ENCODE results near the gene KCTD14.
A peak's percentile ranks its signal among the peaks of the same experiment; 100 is the strongest.
"Not testable (repeated sequence)": the region's sequence is repeated elsewhere in the genome, so short reads cannot be mapped to it uniquely, and the experiment has no call there.

The KCTD14 gene

GRCh38 chr11:78020246-78020645 is 2.8 kb downstream of the KCTD14 start:
- DNase-seq = no peak

GRCh38 chr11:78019808-78020207 is 3.3 kb downstream of the KCTD14 start:
- no peak for DNase-seq

GRCh38 chr11:78015878-78016277 is 7.2 kb downstream of the KCTD14 start:
- no peak for DNase-seq

- DNase-seq = not testable (repeated sequence)
Measured at GRCh38 chr11:78014937-78015520, 8.0 kb downstream of the KCTD14 start.

- no peak for DNase-seq
Measured at GRCh38 chr11:78011301-78011700, 11.8 kb downstream of the KCTD14 start.

- DNase-seq = no peak
Measured at GRCh38 chr11:78010755-78011154, 12.3 kb downstream of the KCTD14 start.

GRCh38 chr11:78010304-78010703 is 12.8 kb downstream of the KCTD14 start:
- no peak for DNase-seq

- no peak for DNase-seq
Measured at GRCh38 chr11:78009062-78009461, 14.0 kb downstream of the KCTD14 start.

GRCh38 chr11:78000193-78000592 is 22.9 kb downstream of the KCTD14 start:
- DNase-seq = peak; percentile 48

- no peak for DNase-seq
Measured at GRCh38 chr11:77999446-78000030, 23.5 kb downstream of the KCTD14 start.

GRCh38 chr11:77994434-77995362 is 28.4 kb downstream of the KCTD14 start, which contains the start of gene INTS4:
TSS of gene INTS4 (minus strand) at chr11:77994668. CDS start at chr11:77994643, 25 bp downstream.
- DNase-seq = peak; percentile 100

- DNase-seq = no peak
Measured at GRCh38 chr11:77993902-77994301, 29.2 kb downstream of the KCTD14 start.

- DNase-seq = no peak
Measured at GRCh38 chr11:77990981-77991380, 32.1 kb downstream of the KCTD14 start.

GRCh38 chr11:77986456-77986855 is 36.6 kb downstream of the KCTD14 start:
- DNase-seq = not testable (repeated sequence)

GRCh38 chr11:77981346-77981947 is 41.6 kb downstream of the KCTD14 start:
- no peak for DNase-seq

- DNase-seq = no peak
Measured at GRCh38 chr11:77968337-77968736, 54.7 kb downstream of the KCTD14 start.

- DNase-seq = no peak
Measured at GRCh38 chr11:77967753-77968152, 55.3 kb downstream of the KCTD14 start.

- no peak for DNase-seq
Measured at GRCh38 chr11:77967121-77967520, 56.0 kb downstream of the KCTD14 start.

- no peak for DNase-seq
Measured at GRCh38 chr11:77966338-77966737, 56.7 kb downstream of the KCTD14 start.

All from midbrain (tissue), 1 donor.